ENCODE data around the gene PFKFB4.

PFKFB4 gene

GRCh38 chr3:48556796-48557626 is at the start of gene PFKFB4:
Gene PFKFB4, minus strand, starts transcription at chr3:48556803. Its CDS starts 26 bp downstream, at chr3:48556777.
- DNase-seq = peak; percentile 99

- no peak for DNase-seq
Observed at GRCh38 chr3:48601622-48601994, 45.0 kb upstream of the PFKFB4 start.

- no peak for DNase-seq
Observed at GRCh38 chr3:48600711-48601621, 44.4 kb upstream of the PFKFB4 start.

- no peak for DNase-seq
Observed at GRCh38 chr3:48599509-48600285, 43.1 kb upstream of the PFKFB4 start.

GRCh38 chr3:48599077-48599501 is 42.5 kb upstream of the PFKFB4 start:
- no peak for DNase-seq

- DNase-seq = no peak
Observed at GRCh38 chr3:48598323-48599076, 41.9 kb upstream of the PFKFB4 start.

GRCh38 chr3:48597408-48597800 is 40.8 kb upstream of the PFKFB4 start:
- DNase-seq = no peak

- no peak for DNase-seq
Observed at GRCh38 chr3:48596676-48597407, 40.2 kb upstream of the PFKFB4 start.

- no peak for DNase-seq
Observed at GRCh38 chr3:48596157-48596556, 39.6 kb upstream of the PFKFB4 start.

- DNase-seq = no peak
Observed at GRCh38 chr3:48595526-48596121, 39.0 kb upstream of the PFKFB4 start.

GRCh38 chr3:48595075-48595525 is 38.5 kb upstream of the PFKFB4 start, which contains the start of gene COL7A1:
Gene COL7A1, minus strand, starts transcription at chr3:48595329. Its CDS starts 170 bp downstream, at chr3:48595159.
- no peak for DNase-seq

- no peak for DNase-seq
Observed at GRCh38 chr3:48594417-48595049, 37.9 kb upstream of the PFKFB4 start.

GRCh38 chr3:48593337-48593736 is 36.7 kb upstream of the PFKFB4 start:
- DNase-seq = no peak

- DNase-seq = no peak
Observed at GRCh38 chr3:48592519-48593087, 36.0 kb upstream of the PFKFB4 start.

GRCh38 chr3:48591886-48592518 is 35.4 kb upstream of the PFKFB4 start:
- DNase-seq = no peak

GRCh38 chr3:48591436-48591835 is 34.8 kb upstream of the PFKFB4 start:
- no peak for DNase-seq

- DNase-seq = no peak
Observed at GRCh38 chr3:48588230-48588629, 31.6 kb upstream of the PFKFB4 start.

GRCh38 chr3:48587686-48588085 is 31.1 kb upstream of the PFKFB4 start:
- DNase-seq = no peak

- DNase-seq = no peak
Observed at GRCh38 chr3:48585411-48585810, 28.8 kb upstream of the PFKFB4 start.
